NCI-H1092 (cell line): ENCODE data around the gene PPP3CB.

Experiments
- DNase-seq: peaks from one replicate; lab custom pipeline; 2025; lab: John Stamatoyannopoulos, UW

Gene PPP3CB

GRCh38 chr10:73480158-73480557 is 15.7 kb downstream of the PPP3CB start:
- DNase-seq = no peak

GRCh38 chr10:73478636-73479035 is 17.2 kb downstream of the PPP3CB start:
- DNase-seq = no peak

GRCh38 chr10:73471226-73471625 is 24.6 kb downstream of the PPP3CB start:
- no peak for DNase-seq

GRCh38 chr10:73469579-73469978 is 26.2 kb downstream of the PPP3CB start:
- no peak for DNase-seq

GRCh38 chr10:73467206-73467605 is 28.6 kb downstream of the PPP3CB start:
- no peak for DNase-seq

- no peak for DNase-seq
Observed at GRCh38 chr10:73465978-73466726, 29.7 kb downstream of the PPP3CB start.

- DNase-seq = no peak
Observed at GRCh38 chr10:73460897-73461296, 34.9 kb downstream of the PPP3CB start.

GRCh38 chr10:73459683-73460314 is 36.0 kb downstream of the PPP3CB start:
- no peak for DNase-seq

- DNase-seq = no peak
Observed at GRCh38 chr10:73456187-73456890, 39.5 kb downstream of the PPP3CB start.

GRCh38 chr10:73449113-73449512 is 46.7 kb downstream of the PPP3CB start:
- no peak for DNase-seq

- no peak for DNase-seq
Observed at GRCh38 chr10:73448384-73448783, 47.4 kb downstream of the PPP3CB start.

GRCh38 chr10:73446926-73447325 is 48.9 kb downstream of the PPP3CB start:
- DNase-seq = no peak

- no peak for DNase-seq
Observed at GRCh38 chr10:73444457-73444856, 51.4 kb downstream of the PPP3CB start.

- no peak for DNase-seq
Observed at GRCh38 chr10:73439605-73440312, 56.1 kb downstream of the PPP3CB start.

- DNase-seq = no peak
Observed at GRCh38 chr10:73439055-73439454, 56.8 kb downstream of the PPP3CB start.

- no peak for DNase-seq
Observed at GRCh38 chr10:73433538-73433867, 62.3 kb downstream of the PPP3CB start, which contains the start of gene MSS51. TSS of gene MSS51 (minus strand) at chr10:73433561. CDS start at chr10:73428284, 5,277 bp downstream.

GRCh38 chr10:73432646-73433537 is 62.9 kb downstream of the PPP3CB start:
- DNase-seq = no peak

GRCh38 chr10:73426318-73426717 is 69.5 kb downstream of the PPP3CB start:
- no peak for DNase-seq

GRCh38 chr10:73424478-73424877 is 71.3 kb downstream of the PPP3CB start:
- DNase-seq = no peak

- DNase-seq = no peak
Observed at GRCh38 chr10:73423309-73423708, 72.5 kb downstream of the PPP3CB start.

GRCh38 chr10:73416571-73416970 is 79.3 kb downstream of the PPP3CB start:
- no peak for DNase-seq
